Adipocyte (in vitro differentiated cells): ENCODE data around the gene JADE2.

ENCODE experiments used
- DNase-seq: peaks from one replicate; pipeline ENCODE4 v3.0.0-alpha.2; 2015; ENCODE audit warnings: low read depth
- H3K27me3 ChIP-seq: replicated peaks from 2 replicates; pipeline ENCODE4 v1.7.0; 2013; ENCODE audit warnings: mild to moderate bottlenecking, low read length, moderate library complexity; ENCODE audit not compliant: control insufficient read depth, insufficient read depth
- H3K36me3 ChIP-seq: 2 replicates; pipeline ENCODE4 v1.7.0; 2013; ENCODE audit warnings: low read length, mild to moderate bottlenecking, moderate library complexity; ENCODE audit not compliant: control insufficient read depth, insufficient read depth, severe bottlenecking
- H3K4me1 ChIP-seq: 2 replicates; pipeline ENCODE4 v1.7.0; 2013; ENCODE audit warnings: mild to moderate bottlenecking, low read length, moderate library complexity; ENCODE audit not compliant: control insufficient read depth, insufficient read depth
- H3K4me3 ChIP-seq: 2 replicates; pipeline ENCODE4 v1.7.0; 2013; ENCODE audit warnings: mild to moderate bottlenecking, low read length, moderate library complexity
- H3K9ac ChIP-seq: 2 replicates; pipeline ENCODE4 v1.7.0; 2013; ENCODE audit warnings: mild to moderate bottlenecking, low read length, moderate library complexity
- H3K9me3 ChIP-seq: 2 replicates; pipeline ENCODE4 v1.7.0; 2013; ENCODE audit warnings: mild to moderate bottlenecking, low read length, moderate library complexity; ENCODE audit not compliant: control insufficient read depth

Gene JADE2

GRCh38 chr5:134603059-134603458 is 77.6 kb downstream of the JADE2 start:
- H3K27me3 ChIP-seq = no peaks in the 10 kb centered on the region
- no peaks in the 10 kb centered on the region for H3K9me3 ChIP-seq
- H3K9ac ChIP-seq = no peak overlapping the region
- peak; percentile 76 for DNase-seq
- peaks cover 44% of the 10 kb centered on the region for H3K36me3 ChIP-seq
- peaks cover 8% of the 10 kb centered on the region for H3K4me1 ChIP-seq
- no peak overlapping the region for H3K4me3 ChIP-seq

GRCh38 chr5:134604908-134605307 is 79.4 kb downstream of the JADE2 start:
- Histone ChIP-seq H3K9me3 (no peaks in the 10 kb centered on the region), H3K4me3 (no peak overlapping the region), H3K4me1 (peaks cover 15% of the 10 kb centered on the region), H3K36me3 (peaks cover 63% of the 10 kb centered on the region), H3K9ac (no peak overlapping the region), H3K27me3 (no peaks in the 10 kb centered on the region)
- no peak for DNase-seq

- Histone ChIP-seq H3K4me3 (no peak overlapping the region), H3K9ac (no peak overlapping the region), H3K4me1 (peaks cover 15% of the 10 kb centered on the region), H3K27me3 (no peaks in the 10 kb centered on the region), H3K36me3 (peaks cover 78% of the 10 kb centered on the region), H3K9me3 (no peaks in the 10 kb centered on the region)
- no peak for DNase-seq
Observed at GRCh38 chr5:134606726-134607125, 81.3 kb downstream of the JADE2 start.

GRCh38 chr5:134608555-134608954 is 83.1 kb downstream of the JADE2 start:
- peaks cover 92% of the 10 kb centered on the region for H3K36me3 ChIP-seq
- DNase-seq = no peak
- H3K4me3 ChIP-seq = no peak overlapping the region
- H3K4me1 ChIP-seq = peaks cover 15% of the 10 kb centered on the region
- H3K9ac ChIP-seq = no peak overlapping the region
- H3K9me3 ChIP-seq = no peaks in the 10 kb centered on the region
- H3K27me3 ChIP-seq = no peaks in the 10 kb centered on the region

DNA sequence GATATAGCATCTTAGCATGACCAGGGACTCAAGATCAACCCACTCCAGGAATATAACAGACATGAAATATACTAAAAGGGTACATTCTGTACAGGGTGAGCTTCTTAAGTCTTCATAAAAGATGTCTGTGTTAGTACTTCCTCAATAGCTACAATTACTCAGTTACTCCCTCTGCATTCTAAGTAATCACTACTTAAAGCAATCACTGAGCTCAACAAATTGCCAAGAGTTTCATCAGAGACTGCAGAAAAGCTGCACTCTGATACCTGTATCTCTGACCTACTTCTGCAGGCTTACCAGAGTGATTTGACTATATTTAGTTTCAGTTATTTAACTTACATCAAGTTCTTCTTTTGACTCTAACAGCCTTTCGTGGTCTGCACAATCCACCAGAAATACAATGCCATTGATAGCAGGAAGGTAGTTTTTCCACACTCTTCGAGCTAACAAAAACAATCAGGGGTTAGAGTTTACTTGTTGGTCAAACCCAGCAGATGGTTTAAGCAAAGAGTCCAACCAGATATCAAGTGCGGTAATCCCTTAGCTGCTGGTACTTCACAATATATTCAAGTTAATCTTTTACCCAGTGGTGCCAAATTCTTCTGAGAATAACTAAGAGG is 83.9 kb downstream of the JADE2 start:
- no peak for DNase-seq
- no peak overlapping the region for H3K4me3 ChIP-seq
- no peak overlapping the region for H3K9ac ChIP-seq
- peaks cover 15% of the 10 kb centered on the region for H3K4me1 ChIP-seq
- H3K9me3 ChIP-seq = no peaks in the 10 kb centered on the region
- H3K36me3 ChIP-seq = peaks cover 93% of the 10 kb centered on the region
- H3K27me3 ChIP-seq = no peaks in the 10 kb centered on the region

GRCh38 chr5:134610725-134611124 is 85.3 kb downstream of the JADE2 start:
- Histone ChIP-seq H3K4me1 (peaks cover 15% of the 10 kb centered on the region), H3K27me3 (no peaks in the 10 kb centered on the region), H3K36me3 (peaks cover 85% of the 10 kb centered on the region), H3K9me3 (no peaks in the 10 kb centered on the region), H3K4me3 (no peak overlapping the region), H3K9ac (no peak overlapping the region)
- no peak for DNase-seq

DNA sequence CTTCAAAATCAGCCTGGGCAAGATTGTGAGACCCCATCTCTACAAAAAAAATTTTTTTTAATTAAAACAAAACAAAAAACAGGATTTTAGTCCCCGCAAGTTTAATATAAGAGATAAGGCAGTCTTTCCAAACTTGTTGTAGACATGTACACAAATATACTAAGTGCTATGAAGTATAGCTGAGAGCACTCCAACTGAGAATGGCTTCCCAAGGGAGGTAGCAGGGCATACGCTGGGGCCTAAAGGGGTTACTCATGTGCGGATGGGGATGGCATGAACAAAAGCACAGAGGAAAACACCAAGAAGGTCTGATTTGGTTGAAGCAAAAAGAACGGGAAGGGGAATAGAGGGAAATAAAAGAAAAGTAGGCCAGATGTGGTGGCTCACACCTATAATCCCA is 86.0 kb downstream of the JADE2 start:
- DNase-seq = no peak
- Histone ChIP-seq H3K9me3 (no peaks in the 10 kb centered on the region), H3K4me1 (peaks cover 15% of the 10 kb centered on the region), H3K9ac (no peak overlapping the region), H3K36me3 (peaks cover 81% of the 10 kb centered on the region), H3K4me3 (no peak overlapping the region), H3K27me3 (no peaks in the 10 kb centered on the region)

DNA sequence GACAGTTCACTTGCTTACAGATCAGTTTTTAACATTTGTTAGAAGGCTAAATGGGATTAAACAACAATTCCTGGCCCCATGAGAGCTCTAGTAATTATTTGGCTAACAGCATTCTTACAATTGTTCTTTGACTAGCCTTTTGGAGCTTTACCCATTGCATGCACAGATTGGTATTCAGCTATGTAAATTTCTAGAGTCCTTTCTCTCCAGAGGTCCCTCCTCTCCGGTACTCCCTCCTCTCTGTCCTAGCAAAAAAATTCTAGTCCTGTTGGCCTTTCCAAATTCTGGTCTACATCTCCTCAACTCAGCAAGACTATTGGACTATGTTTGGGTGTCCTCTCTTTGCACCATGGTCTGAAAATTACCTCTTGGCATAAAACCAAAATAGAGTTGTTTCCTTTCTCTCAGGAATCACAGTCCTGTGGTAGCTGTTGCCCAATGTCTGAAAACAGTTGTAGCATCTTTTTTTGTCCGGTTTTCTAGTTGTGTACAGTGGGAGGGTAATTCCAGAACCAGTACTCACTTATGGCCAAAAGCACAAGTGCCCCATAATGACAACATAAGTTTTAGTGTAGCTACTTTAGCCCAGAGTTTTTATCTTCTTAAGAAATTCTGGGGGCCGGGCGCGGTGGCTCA is 89.1 kb downstream of the JADE2 start:
- H3K36me3 ChIP-seq = peaks cover 83% of the 10 kb centered on the region

GRCh38 chr5:134620634-134621033 is 95.2 kb downstream of the JADE2 start:
- Histone ChIP-seq H3K9ac (no peak overlapping the region), H3K4me3 (no peak overlapping the region), H3K4me1 (peaks cover 10% of the 10 kb centered on the region), H3K27me3 (no peaks in the 10 kb centered on the region), H3K36me3 (peaks cover 70% of the 10 kb centered on the region), H3K9me3 (no peaks in the 10 kb centered on the region)
- no peak for DNase-seq

More for the DNA sequence above, 89.1 kb downstream of the JADE2 start:
- Histone ChIP-seq H3K27me3 (no peaks in the 10 kb centered on the region), H3K9ac (no peak overlapping the region), H3K9me3 (no peaks in the 10 kb centered on the region), H3K4me1 (peaks cover under 1% of the 10 kb centered on the region), H3K4me3 (no peak overlapping the region)
- peak; percentile 22 for DNase-seq

- no peak for DNase-seq
- H3K4me3 ChIP-seq = no peak overlapping the region
- H3K9ac ChIP-seq = no peak overlapping the region
- no peaks in the 10 kb centered on the region for H3K27me3 ChIP-seq
- H3K9me3 ChIP-seq = no peaks in the 10 kb centered on the region
- H3K4me1 ChIP-seq = peaks cover 17% of the 10 kb centered on the region
- peaks cover 27% of the 10 kb centered on the region for H3K36me3 ChIP-seq
Observed at GRCh38 chr5:134625559-134625958, 100.1 kb downstream of the JADE2 start.

DNA sequence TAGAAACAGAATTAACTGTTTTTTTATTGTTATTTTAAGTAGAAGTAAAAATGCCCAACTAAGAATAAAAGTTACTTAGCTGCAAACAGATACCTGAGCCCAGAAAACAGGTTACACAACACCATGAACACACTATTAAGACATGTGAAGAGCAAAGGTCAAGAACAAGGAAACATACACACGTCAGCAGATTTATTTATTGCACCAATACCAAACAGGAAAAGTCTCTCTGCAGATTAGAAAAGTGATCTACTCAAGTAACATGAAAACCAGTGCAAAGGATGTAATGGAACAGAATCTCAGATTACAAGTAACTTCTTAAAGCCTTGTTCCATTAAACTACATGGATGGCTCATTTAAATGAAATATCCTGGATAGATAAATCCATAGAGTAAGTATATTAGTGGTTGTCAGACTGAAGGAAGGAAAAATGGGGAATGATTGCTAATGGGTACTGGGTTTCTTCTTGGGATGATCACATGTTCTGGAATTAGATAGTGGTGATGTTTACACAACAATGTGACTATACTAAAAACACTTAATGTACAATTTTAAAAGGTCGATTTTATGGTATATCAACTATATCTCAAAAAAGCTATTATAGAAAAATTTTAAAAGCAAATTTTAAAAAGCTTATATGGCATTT is 101.0 kb downstream of the JADE2 start:
- DNase-seq = peak; percentile 18

More for the DNA sequence above, 101.0 kb downstream of the JADE2 start:
- peaks cover 22% of the 10 kb centered on the region for H3K4me1 ChIP-seq
- H3K4me3 ChIP-seq = no peak overlapping the region
- peaks cover 19% of the 10 kb centered on the region for H3K36me3 ChIP-seq
- H3K9ac ChIP-seq = peak overlapping the region; percentile 14
- no peaks in the 10 kb centered on the region for H3K27me3 ChIP-seq
- no peaks in the 10 kb centered on the region for H3K9me3 ChIP-seq
